IMR-90 (cell line): Measurements from ENCODE around the gene PSMD11.

ENCODE experiments used
- BHLHE40 ChIP-seq: fragments of 150-350 bp; IDR thresholded peaks from 2 replicates; pipeline ENCODE4 v1.6.1; 2016; ENCODE audit warnings: mild to moderate bottlenecking, low read depth, low read length
- CEBPB ChIP-seq: IDR thresholded peaks from 2 replicates; pipeline ENCODE4 v1.6.1; 2012; ENCODE audit warnings: low read depth, low read length, improper control_type of control experiment
- CTCF ChIP-seq: conservative IDR thresholded peaks from 2 replicates; pipeline ENCODE4 v1.5.1; 2012; ENCODE audit warnings: mild to moderate bottlenecking, low read depth, low read length, improper control_type of control experiment
- ELK1 ChIP-seq: fragments of 150-350 bp; IDR thresholded peaks from 2 replicates; pipeline ENCODE4 v1.6.1; 2016; ENCODE audit warnings: low read depth, mild to moderate bottlenecking, low read length, moderate library complexity, borderline replicate concordance
- FOS ChIP-seq: fragments of 150-350 bp; IDR thresholded peaks from 2 replicates; pipeline ENCODE4 v1.6.1; 2016; ENCODE audit warnings: low read depth, low read length
- MAFK ChIP-seq: IDR thresholded peaks from 2 replicates; pipeline ENCODE4 v1.6.1; 2012; ENCODE audit warnings: low read depth, low read length, improper control_type of control experiment
- MAZ ChIP-seq: IDR thresholded peaks from 2 replicates; pipeline ENCODE4 v1.6.1; 2012; ENCODE audit warnings: low read depth, mild to moderate bottlenecking, low read length, improper control_type of control experiment, moderate library complexity, borderline replicate concordance
- MXI1 ChIP-seq: IDR thresholded peaks from 2 replicates; pipeline ENCODE4 v1.6.1; 2012; ENCODE audit warnings: low read depth, mild to moderate bottlenecking, low read length, moderate library complexity, borderline replicate concordance
- POLR2A ChIP-seq: IDR thresholded peaks from 2 replicates; pipeline ENCODE4 v1.6.1; 2012; ENCODE audit warnings: mild to moderate bottlenecking, low read depth, low read length
- RAD21 ChIP-seq: IDR thresholded peaks from 2 replicates; pipeline ENCODE4 v1.6.1; 2012; ENCODE audit warnings: low read length, improper control_type of control experiment
- RCOR1 ChIP-seq: IDR thresholded peaks from 2 replicates; pipeline ENCODE4 v1.6.1; 2012; ENCODE audit warnings: mild to moderate bottlenecking, low read length, improper control_type of control experiment; ENCODE audit not compliant: insufficient replicate concordance
- RFX5 ChIP-seq: IDR thresholded peaks from 2 replicates; pipeline ENCODE4 v1.8.0; 2012; ENCODE audit warnings: low read depth, mild to moderate bottlenecking, low read length, moderate library complexity
- SMC3 ChIP-seq: fragments of 150-350 bp; IDR thresholded peaks from 2 replicates; pipeline ENCODE4 v1.6.1; 2016; ENCODE audit warnings: low read depth, mild to moderate bottlenecking, antibody characterized with exemption, low read length, moderate library complexity
- USF2 ChIP-seq: fragments of 150-350 bp; IDR thresholded peaks from 2 replicates; pipeline ENCODE4 v1.6.1; 2017; ENCODE audit warnings: mild to moderate bottlenecking, antibody characterized with exemption, low read length, low read depth

GRCh38 chr17:32514606-32515005 lies 70.3 kb downstream of the PSMD11 start:
- TF ChIP-seq POLR2A (no peak), MXI1 (no peak), CTCF (no peak), MAZ (no peak), SMC3 (no peak), ELK1 (no peak), RCOR1 (no peak), RAD21 (no peak), BHLHE40 (no peak), RFX5 (no peak), MAFK (no peak), USF2 (no peak), CEBPB (no peak), FOS (no peak)
